Skeletal muscle cell (primary cell): ENCODE results near the gene AADACL4.

Experiments used
- DNase-seq: peaks from one replicate; pipeline ENCODE4 v3.0.0-alpha.2; 2010; ENCODE audit warnings: low read depth
- H3K4me3 ChIP-seq: 2 replicates; pipeline ENCODE4 v1.5.1; 2011; ENCODE audit warnings: low read depth, mild to moderate bottlenecking, control low read depth, low read length, moderate library complexity

Gene AADACL4

GRCh38 chr1:12643785-12644184 lies at the start of gene AADACL4:
Gene AADACL4 (plus strand): TSS chr1:12644085. CDS start chr1:12644547, 462 bp downstream.
- DNase-seq, result no peak

GRCh38 chr1:12594490-12594889 lies 49.4 kb upstream of the AADACL4 start:
- no peak overlapping the region for H3K4me3 ChIP-seq
- no peak for DNase-seq

More at GRCh38 chr1:12643785-12644184, at the start of gene AADACL4:
- H3K4me3 ChIP-seq, result no peak within 1 kb of the TSS

- H3K4me3 ChIP-seq, result peak overlapping the region; percentile 23
- DNase-seq, result no peak
Measured at GRCh38 chr1:12594966-12595756, 48.7 kb upstream of the AADACL4 start.

- H3K4me3 ChIP-seq, result peak overlapping the region; percentile 33
Measured at GRCh38 chr1:12595757-12596006, 48.2 kb upstream of the AADACL4 start.

GRCh38 chr1:12596007-12596821 lies 47.7 kb upstream of the AADACL4 start:
- DNase-seq, result peak; percentile 76

More at GRCh38 chr1:12595757-12596006, 48.2 kb upstream of the AADACL4 start:
- no peak for DNase-seq

GRCh38 chr1:12597792-12598191 lies 46.1 kb upstream of the AADACL4 start:
- no peak for DNase-seq
- H3K4me3 ChIP-seq, result no peak overlapping the region

More at GRCh38 chr1:12596007-12596821, 47.7 kb upstream of the AADACL4 start:
- peak overlapping the region; percentile 33 for H3K4me3 ChIP-seq

GRCh38 chr1:12598974-12599373 lies 44.9 kb upstream of the AADACL4 start:
- DNase-seq, result no peak
- no peak overlapping the region for H3K4me3 ChIP-seq

GRCh38 chr1:12599657-12600056 lies 44.2 kb upstream of the AADACL4 start:
- DNase-seq, result no peak
- H3K4me3 ChIP-seq, result no peak overlapping the region

- DNase-seq, result no peak
- H3K4me3 ChIP-seq, result no peak overlapping the region
Measured at GRCh38 chr1:12600335-12600734, 43.5 kb upstream of the AADACL4 start.

- no peak overlapping the region for H3K4me3 ChIP-seq
- no peak for DNase-seq
Measured at GRCh38 chr1:12600880-12601633, 42.8 kb upstream of the AADACL4 start.

GRCh38 chr1:12601700-12602658 lies 41.9 kb upstream of the AADACL4 start:
- DNase-seq, result peak; percentile 48
- no peak overlapping the region for H3K4me3 ChIP-seq

- no peak for DNase-seq
- H3K4me3 ChIP-seq, result no peak overlapping the region
Measured at GRCh38 chr1:12602659-12603024, 41.2 kb upstream of the AADACL4 start.

- H3K4me3 ChIP-seq, result no peak overlapping the region
- DNase-seq, result no peak
Measured at GRCh38 chr1:12603224-12603623, 40.7 kb upstream of the AADACL4 start.

- DNase-seq, result peak; percentile 91
- H3K4me3 ChIP-seq, result no peak overlapping the region
Measured at GRCh38 chr1:12604114-12604874, 39.6 kb upstream of the AADACL4 start.

GRCh38 chr1:12604986-12605385 lies 38.9 kb upstream of the AADACL4 start:
- DNase-seq, result no peak
- no peak overlapping the region for H3K4me3 ChIP-seq

- no peak overlapping the region for H3K4me3 ChIP-seq
- DNase-seq, result no peak
Measured at GRCh38 chr1:12607263-12607662, 36.6 kb upstream of the AADACL4 start.

GRCh38 chr1:12608311-12608957 lies 35.5 kb upstream of the AADACL4 start:
- H3K4me3 ChIP-seq, result no peak overlapping the region
- DNase-seq, result no peak

GRCh38 chr1:12609469-12610003 lies 34.3 kb upstream of the AADACL4 start:
- H3K4me3 ChIP-seq, result no peak overlapping the region
- DNase-seq, result no peak
